ENCODE results near the gene KSR2. TPM values are rescaled to one million over a fixed set of nuclear protein-coding genes. Genes with fewer than 3 reads are reported as not detected.

Gene KSR2
- total RNA-seq, 1 experiment from 2014 or later: 1.3 TPM

- H4K5ac ChIP-seq (ENCODE audit: insufficient read length, low read depth, low read length): no peak overlapping the region
- H3T11ph ChIP-seq (ENCODE audit: low read length): no peak overlapping the region
- H2BK5ac ChIP-seq (ENCODE audit: insufficient read length, low read length): no peak overlapping the region
- H3K4ac ChIP-seq (ENCODE audit: low read depth, low read length): no peak overlapping the region
- Mint-ChIP-seq H3K9me3 (no peaks in the 10 kb centered on the region), H3K36me3 (ENCODE audit: insufficient read depth in 1 of 3, low read depth in 3 of 3) (no peaks in the 10 kb centered on the region), H3K27me3 (ENCODE audit: low read depth) (no peaks in the 10 kb centered on the region; the same call in 1 of the 2 replicates), H3K4me1 (peaks cover 13 to 25% of the 10 kb centered on the region in 2 experiments), H3K27ac (no peak overlapping the region), H3K4me3 (no peak overlapping the region)
- H3K4me1 ChIP-seq (ENCODE audit: insufficient read depth, low read length): no peaks in the 10 kb centered on the region; the same call in 1 of the 2 replicates
- WGBS (ENCODE audit: extremely low coverage, insufficient read length, low lambda C conversion rate): no CpG with 5 or more reads among the region's 6 CpGs
- no peaks in the 10 kb centered on the region for H3K9me3 ChIP-seq (ENCODE audit: control insufficient read depth, low read depth, low read length)
- no peak overlapping the region for H2AK5ac ChIP-seq (ENCODE audit: insufficient read length, low read length)
- no peak overlapping the region for H2AFZ ChIP-seq (ENCODE audit: low read length)
- H2BK20ac ChIP-seq (ENCODE audit: low read depth, low read length, poor library complexity, severe bottlenecking): no peak overlapping the region
- no peaks in the 10 kb centered on the region for H3K23me2 ChIP-seq (ENCODE audit: insufficient read length, low read depth, low read length, poor library complexity, severe bottlenecking)
- DNase-seq: no peak
- no peaks in the 10 kb centered on the region for H3K79me2 ChIP-seq (ENCODE audit: insufficient read depth, low read length)
- no peak overlapping the region for H4K8ac ChIP-seq (replicated peaks; ENCODE audit: insufficient read length, low read depth, low read length)
- no peak overlapping the region for H2BK12ac ChIP-seq (ENCODE audit: insufficient read length, low read depth, low read length)
- H3K9ac ChIP-seq (ENCODE audit: extremely low read depth, insufficient read length, low read length): no peak overlapping the region
- no peak overlapping the region for H4K91ac ChIP-seq (ENCODE audit: insufficient read length, low read depth, low read length)
- H3K27me3 ChIP-seq (ENCODE audit: insufficient read depth, low read length): no peaks in the 10 kb centered on the region
- H2BK120ac ChIP-seq (ENCODE audit: low read depth, low read length, poor library complexity, severe bottlenecking): no peak overlapping the region
- H3K4me2 ChIP-seq (ENCODE audit: insufficient read depth, insufficient read length, low read length): no peak overlapping the region
- H3K23ac ChIP-seq (ENCODE audit: insufficient read length, low read depth, low read length): no peak overlapping the region
- TF ChIP-seq CTCF (conservative IDR thresholded peaks at IDR 0.05): no peak
- H3K79me1 ChIP-seq (ENCODE audit: insufficient read depth, low read depth, low read length, poor library complexity, severe bottlenecking): no peaks in the 10 kb centered on the region
- no peaks in the 10 kb centered on the region for H4K20me1 ChIP-seq (ENCODE audit: control insufficient read depth, insufficient read depth, insufficient read length)
- no peak overlapping the region for H3K56ac ChIP-seq (ENCODE audit: insufficient read length, low read depth, low read length)
- no peak overlapping the region for H3K27ac ChIP-seq (ENCODE audit: insufficient read length, low read depth, low read length)
- H2BK15ac ChIP-seq (ENCODE audit: low read depth, low read length): no peak overlapping the region
- H3K14ac ChIP-seq (ENCODE audit: insufficient read depth, low read length): no peak overlapping the region
- H3K18ac ChIP-seq (ENCODE audit: insufficient read length, low read depth, low read length): no peak overlapping the region
Observed at GRCh38 chr12:117570608-117571007, 398.2 kb downstream of the KSR2 start.

Data from H9 (cell line).